ENCODE data around the gene TBC1D19. TPM values are rescaled to one million over a fixed set of nuclear protein-coding genes. Genes with fewer than 3 reads are reported as not detected.

TBC1D19 gene
- total and polyA plus RNA-seq, 9 of the 15 experiments (the other 6 are each of a cell fraction or from before 2014, with no cell fraction given): 0.73 to 5.6 (median 3.7) TPM

GRCh38 chr4:26763648-26764047 is 179.8 kb downstream of the TBC1D19 start:
- no peaks in the 10 kb centered on the region for H3K9me3 ChIP-seq (replicated peaks; ENCODE audit: control insufficient read depth, insufficient read depth, low read depth, low read length)
- ATAC-seq: no peak
- in situ Hi-C loops (cut with MboI): no loop called here
- H3K27me3 ChIP-seq (ENCODE audit: control insufficient read depth in 2 of 2, insufficient read depth in 2 of 2, low read length in 2 of 2): no peaks in the 10 kb centered on the region
- POLR2A ChIA-PET: no interaction called here
- H3K9ac ChIP-seq (ENCODE audit: insufficient read depth in 1 of 2, low read depth in 2 of 2, low read length in 2 of 2): no peak overlapping the region
- no peak overlapping the region for H3K4me3 ChIP-seq
- H3K4me1 ChIP-seq (replicated peaks in 1 of 2; ENCODE audit: control insufficient read depth in 2 of 2, insufficient read depth in 2 of 2, low read length in 2 of 2): peaks cover 2 to 16% of the 10 kb centered on the region in 2 experiments; a peak in 2 of 5 replicates
- no peak for DNase-seq (ENCODE audit: extremely low read depth in 1 of 4, low spot score in 3 of 4)
- CTCF ChIA-PET (ENCODE audit: low intra/inter-chr PET ratio): no interaction called here
- TF ChIP-seq LCOR (CRISPR knock-in tag; IDR thresholded peaks at IDR 0.05): no peak
- WGBS (ENCODE audit: insufficient coverage, low coverage, missing lambda C conversion rate): 65% methylated on average over 3 of the region's 3 CpGs
- no peaks in the 10 kb centered on the region for H3K79me2 ChIP-seq (ENCODE audit: control insufficient read depth, insufficient read depth, low read length)
- H3K27ac ChIP-seq (ENCODE audit: extremely low read depth, low read depth, low read length): no peak overlapping the region
- FAIRE-seq: peak; percentile 54
- no peak overlapping the region for H2AFZ ChIP-seq (ENCODE audit: low read depth, low read length)
- no peaks in the 10 kb centered on the region for H3K9me1 ChIP-seq (ENCODE audit: control insufficient read depth, insufficient read depth, low read length)
- H4K20me1 ChIP-seq (replicated peaks; ENCODE audit: control insufficient read depth, insufficient read depth, low read length): no peaks in the 10 kb centered on the region
- H3K36me3 ChIP-seq (ENCODE audit: control insufficient read depth, insufficient read depth, low read length): no peaks in the 10 kb centered on the region; the same call in 2 of the 3 replicates
- intact Hi-C loops (cut with micrococcal nuclease): no loop called here
- BruUV-seq (replicated peaks): no TSS peak
- no peak overlapping the region for H3K4me2 ChIP-seq (ENCODE audit: insufficient read depth, low read length)

DNA sequence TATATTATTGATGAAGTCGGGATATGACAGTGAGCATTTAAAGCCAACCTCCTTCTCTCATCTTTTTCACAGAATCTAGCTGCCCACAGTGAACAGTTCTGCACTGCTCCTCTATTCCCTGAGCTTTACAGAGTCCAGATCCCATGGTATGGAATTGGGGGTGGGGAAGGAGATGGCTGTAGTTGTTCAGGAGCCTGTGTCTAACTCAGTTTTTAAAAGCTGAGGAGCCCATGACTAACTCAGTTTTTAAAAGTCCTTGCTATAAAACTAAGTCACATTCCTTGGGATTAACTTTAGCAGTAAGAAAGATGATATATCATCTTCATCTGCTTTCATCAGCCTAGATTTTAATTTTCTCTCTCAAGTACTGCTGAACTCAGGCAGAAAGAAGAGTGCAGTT is 180.3 kb downstream of the TBC1D19 start:
- Histone ChIP-seq H3K4me2 (ENCODE audit: insufficient read depth, low read length) (no peak overlapping the region), H3K79me2 (ENCODE audit: control insufficient read depth, insufficient read depth, low read length) (no peaks in the 10 kb centered on the region), H3K9ac (ENCODE audit: insufficient read depth in 1 of 2, low read depth in 2 of 2, low read length in 2 of 2) (no peak overlapping the region), H3K27me3 (ENCODE audit: control insufficient read depth in 2 of 2, insufficient read depth in 2 of 2, low read length in 2 of 2) (no peaks in the 10 kb centered on the region), H3K9me3 (replicated peaks; ENCODE audit: control insufficient read depth, insufficient read depth, low read depth, low read length) (no peaks in the 10 kb centered on the region), H3K9me1 (ENCODE audit: control insufficient read depth, insufficient read depth, low read length) (no peaks in the 10 kb centered on the region), H3K4me3 (no peak overlapping the region), H2AFZ (ENCODE audit: low read depth, low read length) (no peak overlapping the region), H3K27ac (ENCODE audit: extremely low read depth, low read depth, low read length) (no peak overlapping the region), H3K36me3 (ENCODE audit: control insufficient read depth, insufficient read depth, low read length) (no peaks in the 10 kb centered on the region; the same call in 2 of the 3 replicates), H3K4me1 (replicated peaks in 1 of 2; ENCODE audit: control insufficient read depth in 2 of 2, insufficient read depth in 2 of 2, low read length in 2 of 2) (peaks cover 2 to 16% of the 10 kb centered on the region in 2 experiments; a peak in 2 of 5 replicates), H4K20me1 (replicated peaks; ENCODE audit: control insufficient read depth, insufficient read depth, low read length) (no peaks in the 10 kb centered on the region)
- no TSS peak for BruUV-seq (replicated peaks)
- DNase-seq (ENCODE audit: extremely low read depth in 1 of 4, low spot score in 3 of 4) (no peak), ATAC-seq (no peak), FAIRE-seq (no peak)
- 11% methylated on average over 1 of the region's 1 CpG for WGBS (ENCODE audit: insufficient coverage, low coverage, missing lambda C conversion rate)
- no peak for TF ChIP-seq ZNF696 (CRISPR knock-in tag; conservative IDR thresholded peaks at IDR 0.05)
- no peak for TF ChIP-seq CAMTA2 (CRISPR knock-in tag; conservative IDR thresholded peaks at IDR 0.05)
- TF ChIP-seq TRIM28 (IDR thresholded peaks at IDR 0.05): no peak
- intact Hi-C loops (cut with micrococcal nuclease): no loop called here
- POLR2A ChIA-PET: no interaction called here
- CTCF ChIA-PET (ENCODE audit: low intra/inter-chr PET ratio): no interaction called here
- in situ Hi-C loops (cut with MboI): no loop called here
